Central memory CD8-positive, alpha-beta T cell (primary cell): ENCODE measurements around the gene RNF223.

Experiments used
- ATAC-seq: fragments of 150-1000 bp; cut with Tn5 transposase; replicated peaks from 2 replicates; pipeline ENCODE4 v1.10.0; 2022; ENCODE audit warnings: mild to moderate bottlenecking, moderate FRiP score, moderate number of reproducible peaks; ENCODE audit not compliant: poor library complexity, severe bottlenecking; ENCODE audit errors: extremely low read depth
- DNase-seq, 2 donors: peaks; one replicate each; pipeline ENCODE4 v3.0.0; 2021; ENCODE audit warnings: low spot score in 2 of 2
- H3K27ac Mint-ChIP-seq: one replicate; pipeline ENCODE4 v1.8.0; 2022; ENCODE audit warnings: low read depth, mild to moderate bottlenecking, moderate library complexity, mixed read lengths
- H3K27me3 Mint-ChIP-seq: one replicate; pipeline ENCODE4 v1.8.0; 2022; ENCODE audit warnings: mixed read lengths
- H3K36me3 Mint-ChIP-seq: one replicate; pipeline ENCODE4 v1.8.0; 2022; ENCODE audit warnings: mild to moderate bottlenecking, moderate library complexity, mixed read lengths; ENCODE audit not compliant: insufficient read depth
- H3K4me1 Mint-ChIP-seq: one replicate; pipeline ENCODE4 v1.8.0; 2022; ENCODE audit warnings: mixed read lengths
- H3K4me3 Mint-ChIP-seq: one replicate; pipeline ENCODE4 v1.8.0; 2022; ENCODE audit warnings: mild to moderate bottlenecking, moderate library complexity, mixed read lengths
- H3K9me3 Mint-ChIP-seq: one replicate; pipeline ENCODE4 v1.8.0; 2022; ENCODE audit warnings: mixed read lengths

RNF223 gene

DNA sequence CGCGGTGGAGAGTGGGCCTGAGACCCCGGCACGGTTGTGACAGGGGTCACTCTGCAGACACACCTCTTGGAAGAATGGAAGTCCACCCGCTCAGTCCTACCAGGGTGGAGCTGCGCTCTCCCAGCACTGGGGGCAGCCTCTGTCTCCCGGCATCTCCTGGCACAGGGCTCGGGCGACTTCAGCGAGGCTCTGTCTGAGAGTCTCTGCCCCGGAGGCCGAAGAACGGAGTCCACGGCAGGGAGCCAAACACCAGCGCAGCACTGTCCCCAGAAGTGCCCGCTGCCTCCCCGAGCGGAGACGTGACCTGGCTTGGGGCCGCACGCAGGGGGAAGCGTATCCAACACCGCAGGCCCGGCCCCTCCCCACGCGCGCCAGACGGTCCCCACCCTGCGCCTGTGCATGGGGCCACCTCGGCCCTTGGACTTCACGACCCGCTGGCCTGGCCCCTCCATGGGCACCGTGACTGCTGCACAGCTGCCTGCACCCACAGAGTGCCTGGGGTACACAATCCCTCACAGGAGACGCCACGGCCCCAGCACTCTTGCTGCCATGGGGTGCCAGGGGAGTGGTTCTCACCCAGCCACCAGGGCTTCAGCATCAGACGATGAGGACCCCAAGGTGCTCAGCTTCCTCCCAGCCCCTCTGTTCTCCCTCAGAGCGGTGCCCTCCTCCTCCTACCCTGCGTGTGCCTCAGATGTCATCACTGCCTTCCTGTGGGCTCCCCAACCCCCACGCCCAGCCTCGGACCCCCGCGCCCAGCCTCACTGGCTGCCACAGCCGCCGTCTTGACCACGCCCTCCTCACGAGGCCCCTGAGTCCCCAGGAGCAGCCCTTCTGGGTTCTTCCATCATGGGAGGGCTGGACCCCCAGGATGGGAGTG lies 14.9 kb upstream of the RNF223 start:
- Mint-ChIP-seq H3K9me3 (no peaks in the 10 kb centered on the region), H3K4me1 (peaks cover 9% of the 10 kb centered on the region), H3K36me3 (no peaks in the 10 kb centered on the region), H3K4me3 (no peak overlapping the region), H3K27me3 (no peaks in the 10 kb centered on the region), H3K27ac (no peak overlapping the region)
- no peak for ATAC-seq
- DNase-seq = no peak

DNA sequence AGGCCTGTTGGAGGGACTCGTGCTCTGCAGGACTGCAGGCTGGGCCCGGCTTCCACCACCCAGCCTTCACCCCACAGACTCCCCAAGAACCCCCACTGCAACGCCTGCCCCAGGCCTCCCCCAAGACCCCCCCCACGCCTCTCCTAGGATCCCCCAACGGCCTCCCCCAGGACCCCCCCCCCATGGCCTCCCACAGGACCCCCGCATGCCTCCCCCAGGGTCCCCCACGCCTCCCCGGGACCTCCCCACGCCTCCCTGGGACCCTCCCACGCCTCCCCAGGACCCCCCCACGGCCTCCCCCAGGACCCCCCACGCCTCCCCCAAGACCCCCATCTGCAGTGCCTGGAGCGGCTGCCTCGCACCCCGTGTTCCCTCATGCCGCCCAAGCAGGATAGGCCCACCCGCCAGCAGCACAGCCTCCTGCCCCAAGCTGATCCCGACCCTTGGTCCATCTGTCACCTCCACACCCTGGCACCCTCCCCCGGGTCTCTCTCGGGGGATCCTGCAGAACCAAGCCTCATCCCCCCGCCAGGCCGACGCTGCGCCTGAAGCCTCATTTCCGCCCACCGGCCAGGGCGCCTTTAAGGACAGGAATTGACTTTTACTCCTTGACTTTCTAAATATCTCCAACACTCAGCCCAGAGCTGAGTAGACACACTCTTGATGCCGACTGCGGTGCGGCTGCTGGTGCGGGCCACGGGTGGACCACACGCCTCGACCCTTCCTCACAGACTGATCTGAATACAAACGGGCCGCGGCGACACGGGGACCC lies 14.1 kb upstream of the RNF223 start:
- Mint-ChIP-seq H3K27me3 (no peaks in the 10 kb centered on the region), H3K9me3 (no peaks in the 10 kb centered on the region), H3K4me1 (peaks cover 3% of the 10 kb centered on the region), H3K27ac (no peak overlapping the region), H3K36me3 (no peaks in the 10 kb centered on the region), H3K4me3 (no peak overlapping the region)
- ATAC-seq (no peak), DNase-seq (no peak)

DNA sequence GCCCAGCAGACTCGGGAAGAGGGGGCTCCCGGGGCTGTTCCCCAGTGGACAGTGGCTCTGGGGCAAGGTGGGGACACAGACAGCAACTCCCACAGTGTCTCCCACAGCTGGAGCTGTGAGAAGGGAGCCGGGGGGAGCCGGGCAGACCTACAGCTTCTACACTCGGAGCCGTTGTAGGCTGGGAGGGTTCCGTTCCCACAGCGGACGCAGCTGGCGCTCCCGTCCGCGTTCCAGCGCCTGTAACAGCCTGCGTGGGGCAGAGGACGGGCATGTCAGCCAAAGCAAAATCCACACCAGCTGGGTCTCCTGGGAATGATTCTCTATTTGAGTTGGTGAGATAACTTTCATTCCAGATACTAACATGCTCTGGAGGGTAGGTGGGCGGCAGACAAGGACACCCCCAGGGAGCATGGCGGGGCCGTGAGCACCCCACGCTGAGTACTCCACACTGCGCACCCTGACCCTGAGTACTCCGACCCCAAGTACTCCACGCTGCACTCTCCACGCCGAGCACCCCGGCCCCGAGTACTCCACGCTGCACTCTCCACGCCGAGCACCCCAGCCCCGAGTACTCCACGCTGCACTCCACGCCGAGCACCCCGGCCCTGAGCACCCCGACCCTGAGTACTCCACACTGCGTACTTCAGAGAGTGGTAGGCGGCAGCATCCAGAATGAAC lies 13.4 kb upstream of the RNF223 start:
- Mint-ChIP-seq H3K9me3 (no peaks in the 10 kb centered on the region), H3K27ac (no peak overlapping the region), H3K27me3 (no peaks in the 10 kb centered on the region), H3K36me3 (no peaks in the 10 kb centered on the region), H3K4me1 (no peaks in the 10 kb centered on the region), H3K4me3 (no peak overlapping the region)
- ATAC-seq = no peak
- DNase-seq = no peak

DNA sequence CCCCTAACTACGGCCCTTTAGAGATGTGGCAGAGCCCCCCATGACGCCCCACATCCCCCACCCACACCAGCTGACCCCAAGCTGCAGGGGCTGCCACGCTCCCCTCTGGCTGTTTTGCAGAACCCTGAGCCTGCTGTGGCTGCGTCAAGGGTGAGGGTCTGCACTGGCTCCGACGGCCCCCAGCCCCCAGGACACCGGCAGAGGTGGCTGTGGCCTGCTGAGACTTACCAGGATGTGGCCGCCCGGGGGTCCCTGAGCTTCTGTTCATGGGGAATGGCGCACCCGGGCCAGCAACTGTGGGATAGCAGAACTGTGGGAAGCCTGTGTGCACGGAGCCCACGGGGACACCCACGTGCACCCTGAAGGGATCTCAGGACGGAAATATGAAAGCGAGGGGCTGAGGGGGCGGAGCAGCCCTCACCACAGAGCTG lies 12.8 kb upstream of the RNF223 start:
- Mint-ChIP-seq H3K27me3 (no peaks in the 10 kb centered on the region), H3K9me3 (no peaks in the 10 kb centered on the region), H3K4me1 (no peaks in the 10 kb centered on the region), H3K36me3 (peaks cover 2% of the 10 kb centered on the region), H3K27ac (no peak overlapping the region), H3K4me3 (no peak overlapping the region)
- ATAC-seq (no peak), DNase-seq (no peak)

DNA sequence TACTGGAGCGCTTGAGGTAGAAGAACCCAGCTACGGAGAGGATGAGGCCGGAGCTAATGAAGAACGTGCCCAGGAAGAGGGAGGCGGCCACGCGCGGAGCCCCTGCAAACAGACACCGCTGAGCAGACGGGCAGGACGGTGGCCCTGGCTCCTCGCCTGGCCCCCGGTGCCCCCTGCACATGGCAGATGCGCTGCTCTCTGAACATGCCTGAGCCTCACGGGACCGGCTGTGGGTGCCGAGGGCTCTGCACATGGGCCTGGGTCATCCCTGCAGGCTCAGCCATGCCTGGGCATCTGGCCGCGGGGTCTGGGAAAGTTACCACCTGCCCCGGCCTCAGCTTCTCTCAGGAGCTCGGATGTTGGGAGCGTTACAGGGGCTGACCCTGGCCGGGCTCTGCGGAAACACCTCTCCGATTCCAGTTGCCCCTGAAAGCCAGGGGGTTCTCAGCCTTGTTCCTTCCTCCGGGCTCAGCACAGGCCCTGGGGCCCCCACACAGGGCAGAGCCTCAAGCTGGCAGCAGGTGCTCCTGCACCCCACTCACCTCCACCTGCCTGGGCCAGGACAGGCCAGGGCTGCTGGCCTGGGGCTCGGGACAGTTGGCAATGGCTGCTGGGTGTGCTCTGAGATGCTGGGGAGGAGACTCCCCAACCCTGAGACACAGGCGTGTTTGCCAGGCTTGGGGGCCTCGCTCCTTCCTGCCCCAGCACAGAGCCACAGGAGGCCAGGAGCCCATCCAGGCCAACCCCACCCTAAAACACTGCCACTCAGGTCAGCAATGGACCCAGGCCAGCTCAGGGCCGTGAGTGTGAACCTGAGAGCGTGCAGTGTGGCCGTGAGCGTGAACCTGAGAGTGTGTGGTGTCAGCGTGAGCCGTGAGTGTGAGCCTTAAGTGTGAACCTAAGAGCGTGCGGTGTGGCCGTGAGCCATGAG lies 12.1 kb upstream of the RNF223 start:
- peaks cover 2% of the 10 kb centered on the region for H3K36me3 Mint-ChIP-seq
- ATAC-seq (no peak), DNase-seq (no peak)
- H3K9me3 Mint-ChIP-seq = no peaks in the 10 kb centered on the region
- no peaks in the 10 kb centered on the region for H3K4me1 Mint-ChIP-seq
- no peak overlapping the region for H3K4me3 Mint-ChIP-seq
- no peak overlapping the region for H3K27ac Mint-ChIP-seq
- H3K27me3 Mint-ChIP-seq = no peaks in the 10 kb centered on the region

DNA sequence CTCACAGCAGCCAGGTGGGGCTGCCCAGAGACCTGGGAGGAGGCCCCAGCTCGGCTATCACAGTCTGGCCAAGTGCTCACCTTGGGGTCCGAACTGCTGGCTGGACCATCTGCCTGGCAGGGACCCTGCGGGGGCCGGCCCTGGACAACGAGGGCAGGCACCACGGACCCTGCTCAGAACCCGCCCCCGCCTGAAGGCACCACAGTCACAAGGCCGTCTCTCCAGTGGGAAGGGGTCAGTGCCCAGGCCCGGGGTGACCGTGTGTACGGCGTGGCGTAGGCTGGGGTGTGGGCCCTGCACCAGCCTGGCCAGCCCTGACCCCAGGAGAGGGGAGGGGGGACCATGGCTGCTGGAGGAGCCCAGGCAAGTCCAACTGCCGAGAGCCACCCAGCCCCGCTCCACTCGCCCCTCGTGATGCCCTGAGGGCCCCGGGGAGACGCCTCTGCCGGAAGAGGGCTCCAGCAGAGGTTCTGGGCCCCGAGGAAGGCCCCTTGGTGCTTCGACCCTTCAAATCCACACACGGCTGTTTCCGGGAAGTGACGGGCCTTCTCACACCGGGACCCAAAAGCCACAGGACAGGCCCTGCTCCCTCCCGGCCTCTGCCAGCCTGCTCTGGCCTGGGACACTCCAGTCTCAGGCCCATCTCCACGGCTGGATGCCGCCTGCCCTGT lies 11.2 kb upstream of the RNF223 start:
- Mint-ChIP-seq H3K9me3 (no peaks in the 10 kb centered on the region), H3K36me3 (peaks cover 2% of the 10 kb centered on the region), H3K4me1 (no peaks in the 10 kb centered on the region), H3K4me3 (no peak overlapping the region), H3K27ac (no peak overlapping the region), H3K27me3 (no peaks in the 10 kb centered on the region)
- no peak for ATAC-seq
- no peak for DNase-seq

DNA sequence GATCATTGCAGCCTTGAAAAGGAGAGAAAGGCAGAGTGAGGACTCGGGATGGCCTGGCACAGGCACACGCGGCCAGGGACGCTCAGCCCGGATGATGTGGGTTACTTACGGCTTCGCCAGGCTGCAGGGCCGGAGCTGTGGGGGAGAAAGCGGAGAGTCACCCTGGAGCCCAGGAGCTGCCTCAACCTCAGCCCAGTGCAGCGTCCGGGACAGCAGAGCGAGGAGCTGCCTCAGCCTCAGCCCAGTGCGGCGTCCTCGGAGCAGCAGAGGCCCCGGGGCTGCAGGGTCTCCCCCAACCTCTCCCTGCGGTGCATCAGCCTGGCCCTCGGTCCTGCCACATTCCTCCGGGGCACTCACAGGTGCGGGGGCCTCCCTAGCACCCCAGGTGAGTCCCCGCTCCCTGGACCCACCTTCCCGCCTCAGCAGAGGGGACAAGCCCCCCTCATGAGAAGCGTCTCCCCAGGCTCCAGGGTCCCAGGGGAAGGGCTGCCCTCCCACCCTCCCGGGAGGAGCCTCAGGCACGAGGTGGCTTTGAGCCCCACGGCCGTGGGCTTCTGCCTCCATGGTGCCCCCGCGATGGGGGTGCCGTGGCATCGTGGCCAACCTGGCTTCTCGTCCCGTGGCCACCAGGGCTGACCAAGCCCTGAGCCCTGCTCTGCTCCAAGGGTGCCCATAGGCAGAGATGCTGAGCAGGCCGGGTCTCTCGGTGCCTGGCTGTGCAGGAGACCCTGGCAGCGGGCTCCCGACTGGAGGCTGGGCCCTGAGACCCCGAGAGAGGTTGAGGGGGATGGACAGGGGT lies 10.5 kb upstream of the RNF223 start:
- peaks cover 2% of the 10 kb centered on the region for H3K36me3 Mint-ChIP-seq

DNA sequence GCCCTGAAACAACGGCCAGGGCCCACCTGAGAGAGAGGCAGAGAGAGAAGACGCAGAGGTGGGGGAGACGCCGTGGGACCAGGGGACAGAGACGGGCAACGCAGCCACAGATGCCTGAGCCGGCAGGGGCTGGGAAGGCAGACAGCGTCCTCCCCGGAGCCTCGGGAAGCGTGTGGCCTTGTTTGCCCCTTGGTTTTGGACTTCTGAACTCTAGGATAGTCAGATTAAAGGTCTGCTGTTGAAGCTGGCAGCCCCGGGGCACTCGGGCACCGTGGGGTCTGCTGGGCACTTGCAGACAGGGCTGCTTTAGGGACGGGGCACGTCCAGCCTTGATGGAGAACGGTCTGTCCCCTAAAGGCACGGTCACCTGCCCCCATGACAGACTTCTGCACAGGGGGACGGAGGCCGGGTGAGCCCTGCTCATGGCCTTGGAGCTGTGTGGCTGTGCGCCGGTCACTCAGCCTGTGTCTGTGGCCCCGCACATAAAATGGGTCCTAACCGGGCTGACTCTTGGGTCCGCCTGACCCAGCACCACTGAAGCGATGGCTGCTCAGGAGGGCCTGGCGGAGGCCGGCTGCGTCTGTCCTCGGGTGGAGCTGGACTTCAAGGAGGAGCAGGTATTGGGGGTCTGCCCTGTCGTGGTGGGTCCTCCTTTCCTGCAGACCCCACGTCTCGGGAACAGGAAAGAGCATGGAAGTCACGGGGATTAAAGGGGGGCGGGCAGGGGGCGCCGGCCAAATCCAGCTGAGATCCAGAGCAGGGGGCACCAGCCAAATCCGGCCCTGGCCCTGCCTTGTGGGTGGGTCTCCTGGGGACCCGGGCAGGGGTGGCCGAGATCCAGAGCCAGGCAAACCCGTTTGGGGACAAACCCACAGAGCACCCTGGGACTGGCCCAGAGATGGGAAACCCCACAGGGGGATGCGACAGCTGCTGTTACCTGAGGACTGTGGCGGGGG lies 9.6 kb upstream of the RNF223 start:
- DNase-seq = no peak
- H3K4me1 Mint-ChIP-seq = no peaks in the 10 kb centered on the region
- H3K9me3 Mint-ChIP-seq = no peaks in the 10 kb centered on the region
- H3K36me3 Mint-ChIP-seq = peaks cover 3% of the 10 kb centered on the region
- H3K4me3 Mint-ChIP-seq = no peak overlapping the region
- ATAC-seq = no peak
- no peaks in the 10 kb centered on the region for H3K27me3 Mint-ChIP-seq
- H3K27ac Mint-ChIP-seq = no peak overlapping the region

More for the DNA sequence above, 10.5 kb upstream of the RNF223 start:
- no peaks in the 10 kb centered on the region for H3K9me3 Mint-ChIP-seq
- ATAC-seq = no peak
- no peaks in the 10 kb centered on the region for H3K27me3 Mint-ChIP-seq
- no peak overlapping the region for H3K27ac Mint-ChIP-seq
- no peak overlapping the region for H3K4me3 Mint-ChIP-seq
- no peak for DNase-seq
- H3K4me1 Mint-ChIP-seq = no peaks in the 10 kb centered on the region

DNA sequence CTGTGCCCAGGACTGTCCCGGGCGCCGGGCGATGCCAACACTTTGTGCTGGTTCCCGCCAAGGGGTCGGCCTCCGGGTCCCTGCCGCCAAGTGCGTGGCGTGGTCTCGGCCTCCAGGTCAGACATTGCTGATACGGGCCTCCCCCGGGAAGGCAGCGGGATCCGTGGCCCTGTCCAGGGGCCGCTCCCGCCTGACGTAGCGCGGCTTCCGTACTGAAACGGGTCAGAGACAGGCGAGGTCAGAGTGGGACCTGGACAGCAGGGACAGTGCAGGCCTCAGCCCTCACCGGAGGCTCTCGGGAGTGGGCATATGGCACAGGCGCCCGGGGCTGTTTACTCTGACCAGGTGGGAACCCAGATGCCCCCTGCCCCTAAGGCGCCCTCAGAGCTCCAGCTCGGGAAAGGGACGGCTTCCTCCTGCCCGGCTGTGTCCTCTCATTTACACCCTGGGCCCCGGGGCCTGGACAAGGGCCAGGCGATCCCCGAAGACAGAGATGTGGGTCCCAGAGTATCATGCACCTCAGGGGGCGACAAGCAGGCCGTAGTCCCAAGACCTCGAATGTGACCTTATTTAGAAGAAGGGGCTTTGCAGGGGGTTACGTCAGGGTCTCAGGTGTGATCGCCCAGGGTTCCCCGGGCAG lies 8.8 kb upstream of the RNF223 start:
- H3K27ac Mint-ChIP-seq = no peak overlapping the region
- H3K27me3 Mint-ChIP-seq = no peaks in the 10 kb centered on the region
- ATAC-seq (no peak), DNase-seq (no peak)
- H3K4me3 Mint-ChIP-seq = no peak overlapping the region
- no peaks in the 10 kb centered on the region for H3K9me3 Mint-ChIP-seq
- H3K36me3 Mint-ChIP-seq = peaks cover 3% of the 10 kb centered on the region
- H3K4me1 Mint-ChIP-seq = no peaks in the 10 kb centered on the region

DNA sequence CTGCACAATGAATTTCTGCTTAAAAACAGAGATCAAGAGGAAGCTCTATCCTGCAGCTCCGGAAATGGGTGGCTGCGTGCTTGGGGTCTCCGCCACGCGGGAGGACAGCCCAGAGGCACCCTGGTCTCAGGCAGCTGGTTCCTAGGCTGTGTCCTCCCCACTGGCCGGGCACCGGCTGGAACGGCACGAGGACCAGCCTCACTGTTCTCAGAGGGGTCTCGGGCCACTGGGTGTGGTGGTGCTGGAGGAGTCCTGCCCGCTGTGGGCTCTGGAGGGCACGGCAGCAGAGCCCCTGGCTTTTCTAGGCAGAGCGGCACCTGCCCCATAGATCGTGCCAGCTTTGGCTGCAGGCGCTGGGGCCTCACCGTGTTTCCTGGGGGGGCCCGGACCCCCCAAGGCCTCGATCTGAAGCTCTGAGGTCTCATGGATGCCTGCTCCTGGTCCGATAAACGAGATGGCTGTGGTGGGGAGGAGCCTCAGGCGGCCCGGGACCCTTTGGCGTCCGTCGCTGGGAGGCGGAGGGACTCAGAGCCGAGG lies 8.2 kb upstream of the RNF223 start:
- no peak overlapping the region for H3K27ac Mint-ChIP-seq
- no peaks in the 10 kb centered on the region for H3K9me3 Mint-ChIP-seq
- ATAC-seq (no peak), DNase-seq (no peak)
- H3K4me3 Mint-ChIP-seq = no peak overlapping the region
- no peaks in the 10 kb centered on the region for H3K4me1 Mint-ChIP-seq
- H3K36me3 Mint-ChIP-seq = peaks cover 3% of the 10 kb centered on the region
- H3K27me3 Mint-ChIP-seq = no peaks in the 10 kb centered on the region
